HG03378 (cell line): ENCODE measurements around the gene OR11H6.
"Not testable (repeated sequence)": the region's sequence is repeated elsewhere in the genome, so short reads cannot be mapped to it uniquely, and the experiment has no call there.

Experiments
- ATAC-seq: cut with Tn5 transposase; IDR thresholded peaks from one replicate; pipeline ENCODE4 v1.9.1; 2021; ENCODE audit warnings: mild to moderate bottlenecking, moderate library complexity; ENCODE audit not compliant: unreplicated experiment

Gene OR11H6

GRCh38 chr14:20262642-20263128 is 39.2 kb downstream of the OR11H6 start:
- ATAC-seq: no peak

GRCh38 chr14:20264361-20264760 is 40.9 kb downstream of the OR11H6 start:
- ATAC-seq: not testable (repeated sequence)

GRCh38 chr14:20274062-20274461 is 50.6 kb downstream of the OR11H6 start:
- ATAC-seq: no peak
